ENCODE data around the gene REX1BD.

DNA sequence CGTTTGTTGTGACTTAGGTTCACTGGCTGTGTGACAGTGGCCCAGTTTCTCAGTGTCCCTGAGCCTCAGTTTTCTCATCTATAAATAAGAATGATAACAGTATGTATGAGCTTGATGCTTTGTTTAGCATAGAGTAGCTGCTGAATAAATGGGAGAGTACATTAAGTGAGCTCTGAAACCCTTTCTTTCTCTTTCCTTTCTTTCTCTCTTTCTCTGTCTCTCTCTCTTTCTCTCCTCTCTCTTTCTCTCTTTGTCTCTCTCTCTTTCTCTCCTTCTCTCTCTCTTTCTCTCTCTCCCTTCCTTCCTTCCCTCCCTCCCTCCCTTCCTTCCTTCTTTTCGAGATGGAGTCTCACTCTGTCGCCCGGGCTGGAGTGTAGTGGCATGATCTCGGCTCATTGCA, 28.9 kb upstream of the REX1BD start:
- TF ChIP-seq CTCF (IDR thresholded peaks at IDR 0.05) (no peak), ZFX (IDR thresholded peaks at IDR 0.05; ENCODE audit: borderline replicate concordance) (no peak)
